ENCODE results near the gene DNAJB11.

DNA sequence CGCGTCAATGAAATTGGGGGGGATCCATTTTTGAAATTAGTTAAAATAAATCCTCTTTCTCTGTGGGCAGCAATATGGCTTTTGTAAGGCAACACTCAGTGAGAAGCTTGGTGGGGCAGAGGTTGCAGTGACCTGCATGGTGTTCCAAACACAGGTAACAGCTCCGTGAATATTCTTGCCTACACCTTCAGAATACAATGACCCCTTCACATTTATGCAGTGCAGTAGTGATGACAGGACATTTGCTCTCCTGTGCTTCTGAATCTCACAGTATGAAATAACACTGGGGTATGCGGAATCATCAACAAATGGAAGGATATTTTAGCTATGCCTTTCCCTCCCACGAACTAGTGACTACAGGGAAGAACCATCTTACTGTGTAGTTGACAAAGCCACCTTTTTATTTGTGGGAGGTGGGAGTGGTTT, 49.3 kb downstream of the DNAJB11 start:
- TF ChIP-seq, protein P1, sequence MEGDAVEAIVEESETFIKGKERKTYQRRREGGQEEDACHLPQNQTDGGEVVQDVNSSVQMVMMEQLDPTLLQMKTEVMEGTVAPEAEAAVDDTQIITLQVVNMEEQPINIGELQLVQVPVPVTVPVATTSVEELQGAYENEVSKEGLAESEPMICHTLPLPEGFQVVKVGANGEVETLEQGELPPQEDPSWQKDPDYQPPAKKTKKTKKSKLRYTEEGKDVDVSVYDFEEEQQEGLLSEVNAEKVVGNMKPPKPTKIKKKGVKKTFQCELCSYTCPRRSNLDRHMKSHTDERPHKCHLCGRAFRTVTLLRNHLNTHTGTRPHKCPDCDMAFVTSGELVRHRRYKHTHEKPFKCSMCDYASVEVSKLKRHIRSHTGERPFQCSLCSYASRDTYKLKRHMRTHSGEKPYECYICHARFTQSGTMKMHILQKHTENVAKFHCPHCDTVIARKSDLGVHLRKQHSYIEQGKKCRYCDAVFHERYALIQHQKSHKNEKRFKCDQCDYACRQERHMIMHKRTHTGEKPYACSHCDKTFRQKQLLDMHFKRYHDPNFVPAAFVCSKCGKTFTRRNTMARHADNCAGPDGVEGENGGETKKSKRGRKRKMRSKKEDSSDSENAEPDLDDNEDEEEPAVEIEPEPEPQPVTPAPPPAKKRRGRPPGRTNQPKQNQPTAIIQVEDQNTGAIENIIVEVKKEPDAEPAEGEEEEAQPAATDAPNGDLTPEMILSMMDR (IDR thresholded peaks at IDR 0.05), result no peak
- TF ChIP-seq POLR2A (IDR thresholded peaks at IDR 0.05), result no peak

Measured in thyroid gland (tissue), 4 donors.